GM23338 (cell line): ENCODE measurements around the gene KCNIP1.

ENCODE experiments used
- CREB1 ChIP-seq: fragments of 250-450 bp; sonication (Bioruptor Pico); IDR thresholded peaks from 2 replicates; pipeline ENCODE4 v1.5.0; 2020; ENCODE audit warnings: low read depth, mild to moderate bottlenecking, moderate library complexity
- CTCF ChIP-seq, 2 experiments: fragments of 200-600 bp in 1 of 2; sonication (generic) in 1 of 2; conservative IDR thresholded peaks; 2 replicates each; pipeline versions ENCODE4 v1.5.1 to v1.6.1; 2016 to 2017; ENCODE audit warnings: antibody characterized with exemption in 2 of 2, low read depth in 2 of 2, mild to moderate bottlenecking in 2 of 2, moderate library complexity in 1 of 2
- EZH2 ChIP-seq: fragments of 200-600 bp; sonication (generic); IDR thresholded peaks from one replicate; pipeline ENCODE4 v1.8.0; 2017; ENCODE audit warnings: antibody characterized with exemption, mild to moderate bottlenecking, low read depth; ENCODE audit not compliant: unreplicated experiment
- EZH2phosphoT487 ChIP-seq: fragments of 200-600 bp; sonication (generic); IDR thresholded peaks from one replicate; pipeline ENCODE4 v1.8.1; 2018; ENCODE audit warnings: antibody characterized with exemption; ENCODE audit not compliant: unreplicated experiment
- NANOG ChIP-seq: IDR thresholded peaks from 2 replicates; pipeline ENCODE4 v1.6.1; 2016; ENCODE audit warnings: antibody characterized with exemption, borderline replicate concordance
- POLR2AphosphoS5 ChIP-seq: IDR thresholded peaks from 2 replicates; pipeline ENCODE4 v1.6.1; 2016; ENCODE audit warnings: antibody characterized with exemption, low read depth
- REST ChIP-seq: IDR thresholded peaks from one replicate; pipeline ENCODE4 v1.6.1; 2018; ENCODE audit warnings: antibody characterized with exemption; ENCODE audit not compliant: unreplicated experiment
- STAT1 ChIP-seq: IDR thresholded peaks from one replicate; pipeline ENCODE4 v1.6.1; 2016; ENCODE audit warnings: antibody characterized with exemption; ENCODE audit not compliant: unreplicated experiment
- ZNF114 ChIP-seq: fragments of 250-450 bp; sonication (Bioruptor Pico); IDR thresholded peaks from 2 replicates; pipeline ENCODE4 v1.5.0; 2020; ENCODE audit warnings: mild to moderate bottlenecking, moderate library complexity

GRCh38 chr5:170495825-170496661, 7.8 kb upstream of the KCNIP1 start:
- TF ChIP-seq CTCF (conservative IDR thresholded peaks at IDR 0.05; ENCODE audit: low read depth in 2 of 2) (no peak), EZH2 (no peak), POLR2AphosphoS5 (no peak), ZNF114 (CRISPR knock-in tag) (no peak), REST (no peak), CREB1 (CRISPR knock-in tag) (no peak), EZH2phosphoT487 (no peak), STAT1 (no peak), NANOG (no peak)
